Embryonic facial prominence (tissue), 1 donor: Measurements from ENCODE around the gene GJD2.

Experiments used
- DNase-seq: peaks from one replicate; pipeline ENCODE4 v3.0.0-alpha.2; 2016; ENCODE audit errors: extremely low spot score

The GJD2 gene

DNA sequence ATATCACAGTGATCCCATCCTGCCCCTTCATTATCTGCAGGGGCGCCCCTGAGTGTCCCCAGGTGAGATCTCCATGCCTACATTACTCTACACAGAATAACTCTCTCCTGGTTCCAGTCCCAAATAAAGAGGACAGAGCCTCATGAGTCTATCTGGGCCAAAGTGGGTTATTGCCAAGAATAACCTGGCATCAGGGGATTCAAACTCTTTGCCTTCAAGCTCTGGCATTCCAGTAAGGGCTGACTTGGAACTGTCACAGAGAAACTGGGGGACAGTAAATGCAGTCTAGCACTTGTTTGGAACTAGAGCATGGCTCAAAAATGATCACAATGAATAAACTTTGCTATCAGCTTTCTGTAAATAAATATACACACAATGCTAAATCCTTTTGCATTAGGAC lies 30.3 kb downstream of the GJD2 start:
- DNase-seq, result no peak

DNA sequence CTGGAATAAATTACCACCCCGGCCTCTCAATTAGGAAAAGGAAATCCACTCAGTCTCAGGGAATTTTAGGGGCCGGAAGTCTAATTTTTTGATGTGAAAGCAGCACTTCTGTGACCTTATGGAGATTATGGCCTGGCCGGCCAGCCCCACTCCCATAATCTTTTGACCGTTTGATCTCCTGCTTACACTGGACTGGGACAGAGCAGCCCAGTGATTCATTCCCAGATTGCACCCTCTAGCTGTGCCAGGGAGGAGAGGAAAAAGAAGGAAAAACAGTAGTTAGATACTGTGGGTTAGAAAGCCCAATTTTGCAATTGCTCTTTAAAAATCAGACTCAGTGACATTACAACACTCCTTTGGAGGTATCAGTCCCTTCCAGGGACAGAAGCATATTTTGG lies 32.4 kb downstream of the GJD2 start:
- DNase-seq, result no peak

DNA sequence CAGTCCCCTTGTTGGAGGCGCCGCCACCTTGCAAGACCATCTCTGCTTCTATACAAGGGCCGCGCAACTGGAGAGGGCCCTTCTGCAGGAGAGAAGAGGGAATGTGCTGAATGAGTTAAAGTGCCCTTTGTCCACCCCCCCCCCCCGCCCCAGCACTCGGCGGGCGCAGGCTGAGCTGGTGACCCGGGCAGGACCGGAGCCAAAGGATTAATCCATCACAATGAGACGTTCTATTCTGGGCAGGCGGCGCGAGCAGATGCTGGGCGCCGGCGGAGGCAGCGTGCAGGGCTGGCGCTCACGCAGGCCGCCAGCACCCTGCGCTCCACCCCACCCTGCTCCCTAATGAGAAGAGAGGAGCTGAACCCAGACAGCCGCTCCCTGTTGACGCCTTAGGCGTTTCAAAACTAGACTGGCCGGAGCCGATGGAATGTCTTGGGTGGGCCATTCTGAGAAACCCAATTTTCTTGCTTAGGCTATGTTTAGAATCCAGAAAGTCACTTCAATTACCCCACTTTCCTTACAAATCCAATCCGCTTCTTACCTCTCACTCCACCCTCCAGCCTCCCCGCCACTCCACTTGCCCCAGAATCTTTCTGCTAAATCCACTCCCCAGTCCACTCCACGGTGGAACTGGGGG lies 32.9 kb downstream of the GJD2 start:
- DNase-seq, result peak; percentile 8

GRCh38 chr15:34721157-34721801 lies 33.5 kb downstream of the GJD2 start:
- no peak for DNase-seq

DNA sequence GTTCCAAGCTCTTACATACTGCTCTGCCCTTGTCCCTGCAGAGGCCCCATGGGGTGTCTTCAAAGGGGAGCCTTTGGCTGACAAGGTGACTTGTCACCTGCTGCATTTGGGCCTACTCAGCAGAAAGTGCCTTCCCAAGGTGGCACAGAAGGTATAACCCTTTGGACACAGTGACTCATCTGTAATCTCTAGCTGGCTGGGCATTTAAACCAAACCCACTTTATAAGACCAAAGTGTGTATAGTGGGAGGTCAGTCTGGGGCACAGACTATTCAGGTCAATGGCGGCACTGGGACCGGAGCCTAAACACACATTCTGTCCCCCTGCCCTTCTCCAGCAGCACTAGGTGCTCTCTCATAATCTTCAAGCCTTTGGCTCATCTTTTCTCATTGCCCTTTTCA lies 35.1 kb downstream of the GJD2 start:
- DNase-seq, result no peak

DNA sequence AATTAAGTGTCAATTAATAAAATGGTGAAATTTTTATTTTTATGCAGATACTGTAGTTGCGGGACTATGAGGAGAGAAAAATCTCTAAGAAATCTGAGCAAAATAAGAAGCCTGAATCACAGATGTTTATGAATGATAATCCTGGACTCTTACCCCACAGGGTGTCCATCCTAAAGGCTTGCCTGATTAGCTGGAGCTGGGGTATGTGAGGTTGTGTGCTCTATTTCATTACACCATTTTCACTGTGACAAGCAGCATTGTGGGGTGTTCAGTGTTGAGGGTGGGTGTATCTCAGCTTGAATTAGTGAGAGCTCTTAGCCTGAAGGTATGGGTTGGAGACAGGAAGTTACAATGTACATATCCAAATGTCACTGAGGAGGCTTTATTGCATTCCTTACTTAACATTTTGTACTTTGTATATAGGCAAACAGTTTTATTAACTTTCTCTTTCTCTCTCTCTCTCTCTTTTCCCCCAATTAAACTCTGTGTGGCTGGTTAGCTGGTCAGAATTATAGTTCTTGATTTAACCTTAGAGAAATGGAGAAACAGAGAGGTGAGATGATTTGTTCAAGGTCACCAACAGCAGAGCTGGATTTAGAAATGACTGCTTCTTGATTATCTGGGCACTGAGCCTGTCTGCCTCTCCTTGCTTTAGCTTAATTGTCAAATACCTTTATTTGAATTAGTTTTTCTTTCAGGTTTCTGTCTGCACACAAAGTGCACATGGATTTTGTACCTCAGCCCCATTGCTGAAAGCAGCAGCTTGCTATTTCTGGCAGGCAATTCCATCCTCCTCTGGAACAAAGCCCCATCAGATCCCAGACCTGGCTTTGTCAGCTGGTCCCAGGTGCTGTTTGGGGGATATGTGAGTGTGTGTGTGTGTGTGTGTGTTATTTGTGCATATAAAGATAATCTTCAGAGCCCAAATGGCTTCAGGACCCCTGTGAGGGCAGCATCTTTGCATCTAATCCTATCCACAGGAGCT lies 35.8 kb downstream of the GJD2 start:
- DNase-seq, result no peak

DNA sequence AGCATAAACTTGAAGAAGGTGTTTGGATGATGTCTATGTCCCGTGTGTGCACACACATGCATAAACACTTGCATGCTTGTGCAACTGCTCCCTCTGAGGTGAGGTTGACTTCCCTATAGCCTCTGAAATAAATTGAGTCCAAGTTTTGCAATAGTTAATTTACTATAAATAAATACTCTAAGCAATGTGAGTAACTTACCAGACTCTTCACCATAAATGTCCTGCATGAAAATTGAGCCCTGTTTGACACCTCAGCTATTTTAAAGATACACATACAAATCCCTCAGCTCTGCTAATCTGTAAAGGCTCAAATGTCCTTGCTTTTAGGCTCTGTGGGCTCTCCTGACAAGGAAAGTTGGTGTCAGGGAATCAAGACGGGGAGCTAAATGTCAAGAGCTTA lies 37.1 kb downstream of the GJD2 start:
- DNase-seq, result no peak

GRCh38 chr15:34716111-34716510 lies 38.7 kb downstream of the GJD2 start:
- no peak for DNase-seq

- no peak for DNase-seq
Measured at GRCh38 chr15:34714476-34715121, 40.2 kb downstream of the GJD2 start.

DNA sequence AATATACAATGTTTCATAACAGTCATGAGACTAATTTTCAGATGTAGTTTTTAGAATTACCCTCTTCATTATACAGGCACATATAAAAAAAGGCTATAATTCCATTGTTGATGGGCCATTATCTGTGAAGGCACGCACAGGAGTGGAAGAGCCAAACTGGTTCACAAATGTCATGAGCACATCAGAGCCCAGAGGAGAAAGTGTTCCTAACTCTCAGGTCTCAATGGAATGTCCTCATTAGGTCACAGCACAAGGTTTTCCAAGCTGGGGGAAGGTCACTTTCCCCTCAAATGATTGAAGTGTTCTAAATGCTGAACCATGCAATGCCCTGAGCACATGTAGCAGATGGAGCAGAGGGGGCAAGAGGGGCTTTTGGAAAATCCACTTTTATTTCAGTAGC lies 41.2 kb downstream of the GJD2 start:
- DNase-seq, result no peak

GRCh38 chr15:34709866-34710265 lies 44.9 kb downstream of the GJD2 start:
- DNase-seq, result no peak

- DNase-seq, result no peak
Measured at GRCh38 chr15:34708422-34708821, 46.4 kb downstream of the GJD2 start.

- no peak for DNase-seq
Measured at GRCh38 chr15:34701536-34701935, 53.3 kb downstream of the GJD2 start.
